Ovary (tissue), 9 donors: ENCODE data around the gene DDR1. TPM values are rescaled to one million over a fixed set of nuclear protein-coding genes. Genes with fewer than 3 reads are reported as not detected.
"Not testable (repeated sequence)": the region's sequence is repeated elsewhere in the genome, so short reads cannot be mapped to it uniquely, and the experiment has no call there.

Experiments used
- DNase-seq, 5 donors: peaks; one replicate each; pipeline ENCODE4 v3.0.0-alpha.2; 2019 to 2020
- H3K27ac ChIP-seq, 2 donors: fragments of 200-600 bp; one replicate each; pipeline versions ENCODE4 v1.5.1 to v1.8.0; 2019 to 2022
- H3K27me3 ChIP-seq: fragments of 200-600 bp; one replicate; pipeline ENCODE4 v1.8.0; 2022
- H3K36me3 ChIP-seq: fragments of 200-600 bp; sonication (generic); one replicate; pipeline ENCODE4 v1.5.1; 2019
- H3K4me1 ChIP-seq: one replicate; pipeline ENCODE4 v1.8.1; 2013; ENCODE audit warnings: mild to moderate bottlenecking, moderate library complexity; ENCODE audit not compliant: insufficient read depth
- H3K4me3 ChIP-seq: fragments of 200-600 bp; sonication (generic); one replicate; pipeline ENCODE4 v1.5.1; 2017
- H3K9me3 ChIP-seq, 2 donors: fragments of 200-600 bp in 1 of 2; sonication (generic) in 1 of 2; one replicate each; pipeline versions ENCODE4 v1.5.1 to v1.8.1; 2013 to 2019; ENCODE audit warnings: mild to moderate bottlenecking in 1 of 2, moderate library complexity in 1 of 2
- EP300 ChIP-seq: sonication (generic); formaldehyde crosslinking; IDR thresholded peaks from one replicate; pipeline ENCODE4 v1.6.1; 2017; ENCODE audit warnings: antibody characterized with exemption
- POLR2A ChIP-seq: fragments of 450-650 bp; IDR thresholded peaks from one replicate; pipeline ENCODE4 v1.6.1; 2017; ENCODE audit warnings: antibody characterized with exemption, mild to moderate bottlenecking, moderate library complexity
- WGBS, 3 donors: extraction: QIAGEN DNeasy Blood & Tissue Kit in 1 of 3; methylation state at CpG; one replicate each; pipeline versions ENCODE4 v1.1.5 to v1.1.7; 2013 to 2017; 5-methylcytosine and 5-hydroxymethylcytosine counted together
- intact Hi-C, 4 donors: fragments of 100-400 bp; cut with DNase I; formaldehyde crosslinking; loops; one replicate each; pipeline versions ENCODE4 v1.11.0 to v1.15.1; 2022 to 2023
- polyA plus RNA-seq, 2 donors: library from polyadenylated mRNA; stranded (reverse); fragments of 200-250 nt in 1 of 2; fragments of 350-450 nt in 1 of 2; fragmentation: Illumina TruSeq in 1 of 2; extraction: RNeasy Lipid Tissue Mini Kit (QIAGEN cat#74804) in 1 of 2; gene quantifications; one replicate each; pipeline ENCODE4 v1.2.3, GENCODE V29; 2013 to 2014
- total RNA-seq, 7 donors: library from RNA; depleted of rRNA in 2 of 7; stranded (reverse); fragments of >200 nt in 2 of 7; fragmentation: NEBNext Ultra II Directional in 3 of 7; extraction: Animal tissue kit (Norgen Biotek cat#: 25700) in 3 of 7; gene quantifications; one replicate each; pipeline versions ENCODE4 v1.1.0 to v1.2.4, GENCODE V29; 2016 to 2023
- TF ChIP-seq, protein P1 (sequence below), 3 donors: fragments of 450-650 bp in 2 of 3; fragments of 200-600 bp in 1 of 3; IDR thresholded peaks; one replicate each; pipeline versions ENCODE4 v1.5.1 to v1.8.0; 2016 to 2022; ENCODE audit warnings: antibody characterized with exemption in 3 of 3, mild to moderate bottlenecking in 1 of 3
- donor health status: DM: no; HTN: no; CAD: no; lungs with moderate emphysema.
- donor health status: DM: no; HTN: no; CAD: no.
- donor health status: Bipolar disorder and iron deficiency.
- donor health status: DM: yes; HTN: yes; CAD: no.
- donor health status: DM: no; HTN: no; CAD: no.
- donor health status: DM: yes; HTN: yes; CAD: no.

The DDR1 gene
- total and polyA plus RNA-seq, 9 donors = 20.1 to 116 (median 64.5) TPM

DNA sequence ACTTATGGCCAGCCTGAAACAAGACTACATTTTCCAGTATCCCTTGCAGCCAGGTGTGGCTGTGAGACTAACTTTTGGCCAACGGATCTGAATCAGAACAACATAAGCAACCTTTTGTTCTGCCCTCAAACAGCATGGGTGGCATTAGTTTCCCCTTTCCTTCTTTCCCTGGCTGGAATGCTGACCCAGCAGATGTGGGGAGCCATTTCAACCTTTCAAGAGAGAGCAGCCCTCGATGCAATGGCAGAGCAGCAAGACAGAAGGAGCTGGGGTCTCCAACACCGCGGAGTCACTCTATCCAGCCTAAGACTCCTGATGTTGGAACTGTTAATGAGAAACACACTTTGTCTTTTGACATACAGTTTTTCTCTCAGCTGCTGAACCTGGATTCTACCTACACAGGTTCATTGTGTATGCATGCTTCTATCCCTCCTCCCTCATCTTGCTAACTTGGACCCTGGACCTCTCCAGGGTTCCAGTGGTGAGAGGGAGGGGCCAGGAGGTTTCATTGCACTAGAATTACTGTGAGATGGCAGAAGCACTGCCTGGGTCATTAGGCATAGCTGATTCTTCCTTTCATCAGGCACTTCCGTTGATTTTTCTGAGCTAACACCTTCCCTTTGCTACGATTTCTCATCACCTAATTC is 28.8 kb upstream of the DDR1 start:
- Histone ChIP-seq H3K36me3 (no peaks in the 10 kb centered on the region), H3K4me1 (no peaks in the 10 kb centered on the region), H3K9me3 (no peaks in the 10 kb centered on the region), H3K4me3 (no peak overlapping the region), H3K27me3 (no peaks in the 10 kb centered on the region), H3K27ac (no peak overlapping the region)
- WGBS, 3 donors = 78 to 81% (median 80%) methylated on average over 6 of the region's 6 CpGs
- TF ChIP-seq EP300 (no peak), POLR2A (no peak)
- TF ChIP-seq, protein P1, sequence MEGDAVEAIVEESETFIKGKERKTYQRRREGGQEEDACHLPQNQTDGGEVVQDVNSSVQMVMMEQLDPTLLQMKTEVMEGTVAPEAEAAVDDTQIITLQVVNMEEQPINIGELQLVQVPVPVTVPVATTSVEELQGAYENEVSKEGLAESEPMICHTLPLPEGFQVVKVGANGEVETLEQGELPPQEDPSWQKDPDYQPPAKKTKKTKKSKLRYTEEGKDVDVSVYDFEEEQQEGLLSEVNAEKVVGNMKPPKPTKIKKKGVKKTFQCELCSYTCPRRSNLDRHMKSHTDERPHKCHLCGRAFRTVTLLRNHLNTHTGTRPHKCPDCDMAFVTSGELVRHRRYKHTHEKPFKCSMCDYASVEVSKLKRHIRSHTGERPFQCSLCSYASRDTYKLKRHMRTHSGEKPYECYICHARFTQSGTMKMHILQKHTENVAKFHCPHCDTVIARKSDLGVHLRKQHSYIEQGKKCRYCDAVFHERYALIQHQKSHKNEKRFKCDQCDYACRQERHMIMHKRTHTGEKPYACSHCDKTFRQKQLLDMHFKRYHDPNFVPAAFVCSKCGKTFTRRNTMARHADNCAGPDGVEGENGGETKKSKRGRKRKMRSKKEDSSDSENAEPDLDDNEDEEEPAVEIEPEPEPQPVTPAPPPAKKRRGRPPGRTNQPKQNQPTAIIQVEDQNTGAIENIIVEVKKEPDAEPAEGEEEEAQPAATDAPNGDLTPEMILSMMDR (IDR thresholded peaks at IDR 0.05) = no peak
- DNase-seq = no peak
- intact Hi-C loops = no loop called here

DNA sequence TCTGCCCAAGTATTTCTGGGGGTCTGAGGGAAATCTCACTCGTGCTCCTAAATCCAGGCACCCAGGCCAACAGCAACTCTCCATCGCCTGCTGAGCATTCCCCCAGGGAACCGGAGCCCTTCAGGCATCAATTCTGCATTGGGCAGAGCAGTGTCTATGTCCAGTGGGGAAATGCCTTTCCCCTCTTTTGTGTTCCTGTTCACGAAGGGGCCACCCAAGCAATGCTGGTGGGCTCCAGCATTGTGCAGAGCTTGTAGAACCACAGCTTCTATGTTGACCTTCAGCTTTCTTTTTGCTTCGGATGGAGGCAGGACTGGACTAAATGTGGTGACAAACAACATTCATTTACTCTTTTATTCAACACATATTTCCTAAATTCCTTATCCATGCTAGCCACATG is 27.2 kb upstream of the DDR1 start:
- 56 to 60% (median 59%) methylated on average over 5 of the region's 5 CpGs for WGBS, 3 donors
- intact Hi-C loops = no loop called here
- TF ChIP-seq, protein P1 (IDR thresholded peaks at IDR 0.05) = no peak
- TF ChIP-seq EP300 (no peak), POLR2A (no peak)
- Histone ChIP-seq H3K4me1 (peaks cover 7% of the 10 kb centered on the region), H3K9me3 (no peaks in the 10 kb centered on the region), H3K36me3 (no peaks in the 10 kb centered on the region), H3K4me3 (no peak overlapping the region), H3K27me3 (no peaks in the 10 kb centered on the region), H3K27ac (no peak overlapping the region)
- no peak for DNase-seq

DNA sequence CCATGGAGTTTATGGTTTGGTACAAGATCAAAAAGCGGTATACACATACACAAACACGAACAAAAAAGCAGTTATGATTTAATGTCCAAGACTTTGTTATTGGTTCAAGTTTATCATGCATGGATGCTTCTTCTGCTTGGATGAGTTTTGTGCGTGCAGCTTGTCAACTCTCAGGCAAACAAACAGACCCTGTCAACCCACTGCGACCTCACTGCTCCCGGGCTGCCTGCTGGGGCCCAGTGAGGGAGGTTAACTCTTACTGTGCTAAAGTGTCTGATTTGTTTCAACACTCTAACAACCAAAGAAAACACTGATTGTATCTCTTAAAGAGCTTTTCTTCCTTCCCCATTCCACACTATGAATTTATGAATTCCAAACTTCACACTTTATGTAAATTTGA is 26.8 kb upstream of the DDR1 start:
- TF ChIP-seq POLR2A = no peak
- TF ChIP-seq EP300 = no peak
- TF ChIP-seq, protein P1 (IDR thresholded peaks at IDR 0.05) = no peak
- H3K36me3 ChIP-seq = no peaks in the 10 kb centered on the region
- H3K9me3 ChIP-seq = no peaks in the 10 kb centered on the region
- WGBS, 3 donors = 23 to 26% (median 23%) methylated on average over 5 of the region's 5 CpGs
- DNase-seq = no peak
- no peak overlapping the region for H3K4me3 ChIP-seq
- intact Hi-C loops = no loop called here
- H3K27me3 ChIP-seq = no peaks in the 10 kb centered on the region
- no peak overlapping the region for H3K27ac ChIP-seq
- peaks cover 10% of the 10 kb centered on the region for H3K4me1 ChIP-seq

DNA sequence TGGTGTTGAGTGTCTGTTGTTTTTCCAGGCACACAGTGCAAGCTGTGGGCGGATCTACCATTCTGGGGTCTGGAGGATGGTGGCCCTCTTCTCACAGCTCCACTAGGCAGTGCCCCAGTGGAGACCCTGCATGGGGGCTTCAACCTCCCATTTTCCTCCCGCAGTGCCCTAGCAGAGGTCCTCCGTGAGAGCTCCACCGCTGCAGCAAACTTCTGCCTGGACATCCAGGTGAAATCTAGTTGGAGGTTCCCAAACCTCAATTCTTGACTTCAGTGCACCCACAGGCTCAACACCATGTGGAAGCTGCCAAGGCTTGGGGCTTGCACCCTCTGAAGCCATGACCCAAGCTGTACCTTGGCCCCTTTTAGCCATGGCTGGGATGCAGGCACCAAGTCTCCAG is 24.6 kb upstream of the DDR1 start:
- H3K27ac ChIP-seq, intact Hi-C loops, H3K36me3 ChIP-seq, DNase-seq, H3K9me3 ChIP-seq, H3K4me3 ChIP-seq, H3K27me3 ChIP-seq: not testable (repeated sequence)
- peaks cover 10% of the 10 kb centered on the region for H3K4me1 ChIP-seq
- WGBS, 3 donors = 96 to 100% (median 96%) methylated on average over 3 to 4 of the region's 4 CpGs

DNA sequence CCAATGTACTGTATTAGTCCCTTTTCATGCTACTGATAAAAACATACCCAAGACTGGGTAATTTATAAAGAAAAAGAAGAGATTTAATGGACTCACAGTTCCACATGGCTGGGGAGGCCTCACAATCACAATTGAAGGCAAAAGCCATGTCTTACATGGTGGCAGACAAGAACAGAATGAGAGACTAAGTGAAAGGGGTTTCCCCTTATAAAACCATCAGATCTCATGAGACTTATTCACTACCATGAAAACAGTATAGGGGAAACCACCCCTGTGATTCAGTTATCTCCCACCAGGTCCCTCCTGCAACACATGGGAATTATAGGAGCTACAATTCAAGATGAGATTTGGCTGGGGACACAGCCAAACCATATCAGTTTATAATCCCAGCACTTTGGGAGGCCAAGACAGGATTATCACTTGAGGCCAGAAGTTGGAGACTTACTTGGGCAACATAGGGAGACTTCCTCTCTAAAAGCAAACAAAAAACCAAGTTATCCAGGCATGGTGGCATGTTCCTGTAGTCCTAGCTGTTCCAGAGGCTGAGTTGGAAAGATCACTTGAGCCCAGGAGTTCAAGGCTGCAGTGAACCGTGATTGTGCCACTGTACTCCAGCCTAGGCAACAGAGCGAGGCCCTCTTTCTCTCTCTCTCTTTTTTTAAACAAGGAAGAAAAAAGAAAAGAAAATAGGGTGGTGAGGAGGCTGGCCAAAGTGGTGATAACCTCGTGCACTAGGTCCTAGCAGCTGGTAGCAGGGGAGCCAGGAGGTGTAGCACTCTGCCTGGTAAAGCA is 22.9 kb upstream of the DDR1 start:
- no peaks in the 10 kb centered on the region for H3K27me3 ChIP-seq

More for the DNA sequence above, 22.9 kb upstream of the DDR1 start:
- H3K36me3 ChIP-seq = no peaks in the 10 kb centered on the region
- no peak for DNase-seq
- TF ChIP-seq, protein P1 (IDR thresholded peaks at IDR 0.05) = no peak
- TF ChIP-seq POLR2A = no peak
- TF ChIP-seq EP300 = no peak
- WGBS, 3 donors = 27 to 53% (median 32%) methylated on average over 3 of the region's 3 CpGs
- H3K4me1 ChIP-seq = peaks cover 10% of the 10 kb centered on the region
- H3K27ac ChIP-seq = peak overlapping the region in 1 of 2 donors; percentile 62
- intact Hi-C loops = no loop called here
- no peak overlapping the region for H3K4me3 ChIP-seq
- H3K9me3 ChIP-seq = no peaks in the 10 kb centered on the region
